Breast epithelium (tissue), 4 donors: ENCODE data around the gene TTC28. TPM values are rescaled to one million over a fixed set of nuclear protein-coding genes. Genes with fewer than 3 reads are reported as not detected.

Experiments
- DNase-seq, 2 donors: peaks; one replicate each; pipeline ENCODE4 v3.0.0-alpha.2; 2019; ENCODE audit warnings: low spot score in 2 of 2
- H3K27ac ChIP-seq, 2 donors: fragments of 200-600 bp; sonication (generic) in 1 of 2; one replicate each; pipeline ENCODE4 v1.5.1; 2016 to 2019; ENCODE audit warnings: mild to moderate bottlenecking in 1 of 2
- H3K27me3 ChIP-seq, 2 donors: fragments of 200-600 bp; sonication (generic) in 1 of 2; one replicate each; pipeline versions ENCODE4 v1.5.1 to v1.6.0; 2017 to 2019; ENCODE audit warnings: control low read depth in 1 of 2, mild to moderate bottlenecking in 1 of 2
- H3K36me3 ChIP-seq: fragments of 200-600 bp; one replicate; pipeline ENCODE4 v1.5.1; 2019
- H3K4me1 ChIP-seq, 2 donors: fragments of 200-600 bp; sonication (generic); one replicate each; pipeline ENCODE4 v1.5.1; 2016 to 2019; ENCODE audit warnings: control low read depth in 1 of 2
- H3K4me3 ChIP-seq, 3 donors: fragments of 200-600 bp; sonication (generic); 1 replicate in 2 of 3; 2 replicates in 1 of 3; pipeline ENCODE4 v1.5.1; 2016 to 2019; ENCODE audit warnings: mild to moderate bottlenecking in 3 of 3, moderate library complexity in 2 of 3
- H3K9me3 ChIP-seq, 2 donors: fragments of 200-600 bp; sonication (generic) in 1 of 2; one replicate each; pipeline ENCODE4 v1.5.1; 2016 to 2019; ENCODE audit warnings: control low read depth in 1 of 2
- CTCF ChIP-seq, 3 donors: fragments of 450-650 bp; IDR thresholded peaks; one replicate each; pipeline ENCODE4 v1.5.1; 2016 to 2017; ENCODE audit warnings: antibody characterized with exemption in 3 of 3, mild to moderate bottlenecking in 3 of 3, moderate library complexity in 3 of 3
- POLR2A ChIP-seq: fragments of 450-650 bp; IDR thresholded peaks from one replicate; pipeline ENCODE4 v1.6.1; 2016; ENCODE audit warnings: antibody characterized with exemption, mild to moderate bottlenecking, moderate library complexity
- POLR2AphosphoS5 ChIP-seq, 3 donors: sonication (generic); formaldehyde crosslinking; IDR thresholded peaks; one replicate each; pipeline ENCODE4 v1.6.1; 2017; ENCODE audit warnings: antibody characterized with exemption in 3 of 3
- intact Hi-C: fragments of 100-400 bp; cut with DNase I; formaldehyde crosslinking; loops from one replicate; pipeline ENCODE4 v1.15.1; 2023; ENCODE audit warnings: low total_unique reads
- total RNA-seq, 3 donors: library from RNA; depleted of rRNA; stranded (reverse); fragments of >200 nt; gene quantifications; one replicate each; pipeline ENCODE4 v1.1.0, GENCODE V29; 2016

Gene TTC28
- total RNA-seq, 3 donors from 2014 or later: 33.5 to 43.3 (median 40.2) TPM

- no peak overlapping the region for H3K4me3 ChIP-seq
- no peaks in the 10 kb centered on the region for H3K4me1 ChIP-seq
- H3K9me3 ChIP-seq: no peaks in the 10 kb centered on the region
- TF ChIP-seq POLR2AphosphoS5 (IDR thresholded peaks at IDR 0.05) (no peak), POLR2A (no peak), CTCF (IDR thresholded peaks at IDR 0.05) (no peak)
- H3K36me3 ChIP-seq: no peaks in the 10 kb centered on the region
- DNase-seq: no peak
- intact Hi-C loops: no loop called here
- no peak overlapping the region for H3K27ac ChIP-seq
- H3K27me3 ChIP-seq: no peaks in the 10 kb centered on the region
These were observed 717.2 kb downstream of the TTC28 start for GRCh38 chr22:27962268-27963044.

- no peak overlapping the region for H3K27ac ChIP-seq
- no peaks in the 10 kb centered on the region for H3K4me1 ChIP-seq
- no peak for DNase-seq
- TF ChIP-seq CTCF (IDR thresholded peaks at IDR 0.05) (no peak), POLR2A (no peak), POLR2AphosphoS5 (IDR thresholded peaks at IDR 0.05) (no peak)
- H3K9me3 ChIP-seq: no peaks in the 10 kb centered on the region
- H3K4me3 ChIP-seq: no peak overlapping the region
- no peaks in the 10 kb centered on the region for H3K27me3 ChIP-seq
- H3K36me3 ChIP-seq: no peaks in the 10 kb centered on the region
- intact Hi-C loops: no loop called here
These were observed 718.0 kb downstream of the TTC28 start for GRCh38 chr22:27961680-27962079.

- no peaks in the 10 kb centered on the region for H3K4me1 ChIP-seq
- no peaks in the 10 kb centered on the region for H3K27me3 ChIP-seq
- H3K36me3 ChIP-seq: no peaks in the 10 kb centered on the region
- no peak overlapping the region for H3K27ac ChIP-seq
- intact Hi-C loops: no loop called here
- no peaks in the 10 kb centered on the region for H3K9me3 ChIP-seq
- no peak for DNase-seq
- H3K4me3 ChIP-seq: no peak overlapping the region
- no peak for TF ChIP-seq POLR2AphosphoS5 (IDR thresholded peaks at IDR 0.05)
These were observed 718.5 kb downstream of the TTC28 start for GRCh38 chr22:27961182-27961581.

GRCh38 chr22:27959335-27960090 lies 720.1 kb downstream of the TTC28 start:
- Histone ChIP-seq H3K27me3 (no peaks in the 10 kb centered on the region), H3K4me3 (no peak overlapping the region), H3K27ac (no peak overlapping the region), H3K36me3 (no peaks in the 10 kb centered on the region), H3K9me3 (no peaks in the 10 kb centered on the region), H3K4me1 (no peaks in the 10 kb centered on the region)
- TF ChIP-seq POLR2AphosphoS5 (IDR thresholded peaks at IDR 0.05) (no peak), POLR2A (no peak), CTCF (IDR thresholded peaks at IDR 0.05) (no peak)
- intact Hi-C loops: no loop called here
- DNase-seq: no peak

GRCh38 chr22:27952779-27953178 lies 726.9 kb downstream of the TTC28 start:
- no peak overlapping the region for H3K27ac ChIP-seq

GRCh38 chr22:27952091-27952490 lies 727.5 kb downstream of the TTC28 start:
- Histone ChIP-seq H3K36me3 (no peaks in the 10 kb centered on the region), H3K4me3 (no peak overlapping the region), H3K27me3 (no peaks in the 10 kb centered on the region), H3K27ac (no peak overlapping the region), H3K9me3 (no peaks in the 10 kb centered on the region), H3K4me1 (no peaks in the 10 kb centered on the region)
- TF ChIP-seq POLR2AphosphoS5 (IDR thresholded peaks at IDR 0.05) (no peak), CTCF (IDR thresholded peaks at IDR 0.05) (no peak), POLR2A (no peak)
- intact Hi-C loops: no loop called here
- DNase-seq: no peak

More at GRCh38 chr22:27952779-27953178, 726.9 kb downstream of the TTC28 start:
- H3K9me3 ChIP-seq: no peaks in the 10 kb centered on the region
- no peak for DNase-seq
- intact Hi-C loops: no loop called here
- H3K4me3 ChIP-seq: no peak overlapping the region
- TF ChIP-seq POLR2AphosphoS5 (IDR thresholded peaks at IDR 0.05): no peak
- no peak for TF ChIP-seq POLR2A
- no peaks in the 10 kb centered on the region for H3K4me1 ChIP-seq
- H3K27me3 ChIP-seq: no peaks in the 10 kb centered on the region
- no peaks in the 10 kb centered on the region for H3K36me3 ChIP-seq
